RWPE1 (cell line): ENCODE results near the gene AMDHD1.

Source experiments
- CTCF ChIA-PET: fragments of 350-600 bp; sonication (Branson Sonifier 250); formaldehyde crosslinking; extraction: SDS; loops from one replicate; lab custom pipeline; 2021; lab: Yijun Ruan, JAX
- POLR2A ChIA-PET: fragments of 400-600 bp; formaldehyde crosslinking; extraction: SDS; loops from one replicate; lab custom pipeline; 2020; ENCODE audit warnings: antibody characterized with exemption; ENCODE audit not compliant: low non-redundant PET; lab: Yijun Ruan, JAX
- DNase-seq: peaks from one replicate; pipeline ENCODE4 v3.0.0; 2012; ENCODE audit warnings: low spot score
- H3K27ac ChIP-seq: fragments of 450-650 bp; 2 replicates; pipeline ENCODE4 v1.5.1; 2017
- CTCF ChIP-seq: fragments of 450-650 bp; conservative IDR thresholded peaks from 2 replicates; pipeline ENCODE4 v1.5.1; 2017; ENCODE audit warnings: low read depth, mild to moderate bottlenecking

AMDHD1 gene

GRCh38 chr12:95919110-95919509 lies 24.0 kb upstream of the AMDHD1 start:
- no peak for DNase-seq
- H3K27ac ChIP-seq, result no peak overlapping the region
- no peak for TF ChIP-seq CTCF
- POLR2A ChIA-PET, result no interaction called here
- CTCF ChIA-PET, result interaction anchor here (0.6 to 2.3 kb wide), 12 partner anchors 16 to 642 kb away, joined by 3 to 12 read pairs (median 3); no protein-coding TSS in a partner anchor

GRCh38 chr12:95922231-95922630 lies 20.9 kb upstream of the AMDHD1 start:
- no peak for DNase-seq
- POLR2A ChIA-PET, result no interaction called here
- H3K27ac ChIP-seq, result no peak overlapping the region
- CTCF ChIA-PET, result no interaction called here
- TF ChIP-seq CTCF, result no peak

GRCh38 chr12:95940514-95940913 lies 2.6 kb upstream of the AMDHD1 start:
- DNase-seq, result no peak
- ChIA-PET POLR2A (no interaction called here), CTCF (interaction anchor here (0.6 kb wide), 1 partner anchor 236 kb away, joined by 10 read pairs; no protein-coding TSS in a partner anchor)
- no peak overlapping the region for H3K27ac ChIP-seq
- TF ChIP-seq CTCF, result no peak

DNA sequence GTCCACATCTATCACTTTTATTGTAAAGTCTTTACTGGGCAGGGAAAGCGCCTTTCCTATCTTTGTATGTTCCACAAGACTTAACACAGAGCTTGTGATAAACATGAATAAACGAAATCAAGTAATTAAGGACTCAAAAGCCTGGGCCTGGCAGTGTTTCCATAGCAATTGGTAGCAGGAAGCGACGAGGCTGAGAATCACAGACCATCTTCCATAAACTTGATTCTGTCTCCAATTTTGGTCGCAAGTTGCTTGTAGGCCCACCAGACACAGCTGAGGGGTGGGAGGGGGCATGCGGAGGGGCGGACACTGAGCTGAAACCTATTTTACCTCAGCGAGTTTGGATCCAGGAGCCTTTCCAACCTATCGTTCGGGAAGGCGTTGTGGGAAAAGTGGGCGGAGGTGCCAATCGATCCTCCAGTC lies 1.0 kb upstream of the AMDHD1 start:
- ChIA-PET CTCF (no interaction called here), POLR2A (no interaction called here)
- peak; percentile 5 for DNase-seq
- TF ChIP-seq CTCF, result no peak
- peak overlapping the region; percentile 86 for H3K27ac ChIP-seq

GRCh38 chr12:95942524-95943329 lies 404 bp upstream of the AMDHD1 start, which contains the start of gene CCDC38:
Gene CCDC38 (minus strand): TSS chr12:95942614. CDS start chr12:95936509, 6,105 bp downstream.
- peak within 1 kb of the TSS; percentile 86 for H3K27ac ChIP-seq
- DNase-seq, result peak; percentile 96
- ChIA-PET POLR2A (interaction anchor here (0.5 to 0.6 kb wide), 2 partner anchors 130 to 482 kb away, joined by 4 read pairs; no protein-coding TSS in a partner anchor), CTCF (interaction anchor here (0.5 to 0.6 kb wide), 3 partner anchors 47 to 1294 kb away, joined by 3 read pairs; no protein-coding TSS in a partner anchor)
- no peak for TF ChIP-seq CTCF

DNA sequence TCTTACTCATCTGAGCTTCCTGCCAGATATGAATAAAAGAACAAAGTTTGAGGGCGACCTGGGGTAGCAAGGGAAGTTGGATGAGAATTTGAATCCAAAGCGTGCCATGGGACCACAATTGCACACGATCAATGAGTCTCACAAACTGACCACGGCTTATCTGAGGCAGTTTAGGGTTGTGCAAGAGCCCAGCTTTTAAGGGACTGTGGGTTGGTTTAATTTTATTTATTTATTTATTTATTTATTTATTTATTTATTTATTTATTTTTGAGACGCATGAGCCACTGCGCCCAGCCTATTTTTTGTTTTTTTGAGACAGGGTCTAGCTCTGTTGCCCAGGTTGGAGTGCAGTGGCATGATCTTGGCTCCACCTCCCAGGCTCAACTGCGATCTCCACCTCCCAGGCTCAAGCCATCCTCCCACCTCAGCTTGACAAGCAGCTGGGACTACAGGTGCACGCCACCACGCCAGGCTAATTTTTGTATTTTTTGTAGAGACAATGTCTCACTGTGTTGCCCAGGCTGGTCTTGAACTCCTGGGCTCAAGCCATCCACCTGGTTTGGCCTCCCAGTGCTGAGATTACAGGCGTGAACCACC lies 1.1 kb downstream of the AMDHD1 start:
- no peak for DNase-seq
- POLR2A ChIA-PET, result no interaction called here
- TF ChIP-seq CTCF, result no peak
- CTCF ChIA-PET, result interaction anchor here (0.6 to 0.9 kb wide), 2 partner anchors 25 to 51 kb away, joined by 3 to 6 read pairs; no protein-coding TSS in a partner anchor
- H3K27ac ChIP-seq, result no peak overlapping the region
